Nephron progenitor cell (in vitro differentiated cells): ENCODE measurements around the gene RTN4RL1.

Experiments
- DNase-seq: peaks from one replicate; pipeline ENCODE4 v3.0.0; 2021
- H3K27ac Mint-ChIP-seq: 2 replicates; pipeline ENCODE4 v1.8.0; 2021; ENCODE audit warnings: mild to moderate bottlenecking, moderate library complexity, mixed read lengths
- H3K27me3 Mint-ChIP-seq: 2 replicates; pipeline ENCODE4 v1.8.0; 2021; ENCODE audit warnings: mild to moderate bottlenecking, low read depth, mixed read lengths; ENCODE audit not compliant: poor library complexity
- H3K36me3 Mint-ChIP-seq: 2 replicates; pipeline ENCODE4 v1.8.0; 2021; ENCODE audit warnings: low read depth, mixed read lengths
- H3K4me1 Mint-ChIP-seq: 2 replicates; pipeline ENCODE4 v1.8.0; 2021; ENCODE audit warnings: mixed read lengths
- H3K4me3 Mint-ChIP-seq: 2 replicates; pipeline ENCODE4 v1.8.0; 2021; ENCODE audit warnings: mild to moderate bottlenecking, moderate library complexity, mixed read lengths
- H3K9me3 Mint-ChIP-seq: 2 replicates; pipeline ENCODE4 v1.8.0; 2021; ENCODE audit warnings: mild to moderate bottlenecking, moderate library complexity, mixed read lengths
- TF ChIP-seq, protein P1 (sequence below): fragments of 200-600 bp; sonication (generic); IDR thresholded peaks from 2 replicates; pipeline ENCODE4 v1.5.0; 2021; ENCODE audit warnings: antibody characterized with exemption

Gene RTN4RL1, protein sequence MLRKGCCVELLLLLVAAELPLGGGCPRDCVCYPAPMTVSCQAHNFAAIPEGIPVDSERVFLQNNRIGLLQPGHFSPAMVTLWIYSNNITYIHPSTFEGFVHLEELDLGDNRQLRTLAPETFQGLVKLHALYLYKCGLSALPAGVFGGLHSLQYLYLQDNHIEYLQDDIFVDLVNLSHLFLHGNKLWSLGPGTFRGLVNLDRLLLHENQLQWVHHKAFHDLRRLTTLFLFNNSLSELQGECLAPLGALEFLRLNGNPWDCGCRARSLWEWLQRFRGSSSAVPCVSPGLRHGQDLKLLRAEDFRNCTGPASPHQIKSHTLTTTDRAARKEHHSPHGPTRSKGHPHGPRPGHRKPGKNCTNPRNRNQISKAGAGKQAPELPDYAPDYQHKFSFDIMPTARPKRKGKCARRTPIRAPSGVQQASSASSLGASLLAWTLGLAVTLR

DNA sequence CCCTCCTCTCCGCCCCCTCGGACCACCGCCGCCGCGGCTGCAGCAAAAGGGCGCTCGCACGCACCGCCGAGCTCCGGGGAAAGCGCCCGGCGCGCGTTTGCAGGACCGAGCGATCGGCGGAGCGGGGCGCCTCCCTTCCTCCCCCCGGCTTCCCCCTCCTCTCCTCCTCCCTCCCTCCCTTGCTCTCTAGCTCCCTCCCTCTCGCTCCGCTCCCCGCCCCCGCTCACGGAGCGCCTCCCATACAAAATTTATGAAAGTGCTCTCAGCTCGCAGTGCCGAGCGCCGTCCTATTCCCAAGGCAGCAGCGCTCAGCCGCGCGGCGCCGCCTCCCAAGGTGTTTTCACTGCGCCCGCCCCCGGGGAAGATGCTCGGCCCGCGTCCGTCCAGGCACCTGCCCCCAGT lies at the start of gene RTN4RL1:
Gene RTN4RL1, minus strand, starts transcription at position 115 of the 402 bp plus-strand sequence. CDS start 469 bp downstream, outside the sequence.
- Mint-ChIP-seq H3K36me3 (no peaks in the 10 kb centered on the region), H3K9me3 (peaks cover 4% of the 10 kb centered on the region), H3K27ac (no peak within 1 kb of the TSS), H3K4me3 (peak within 1 kb of the TSS; percentile 79), H3K27me3 (peaks cover 82% of the 10 kb centered on the region), H3K4me1 (peaks cover 38% of the 10 kb centered on the region)
- TF ChIP-seq, protein P1, sequence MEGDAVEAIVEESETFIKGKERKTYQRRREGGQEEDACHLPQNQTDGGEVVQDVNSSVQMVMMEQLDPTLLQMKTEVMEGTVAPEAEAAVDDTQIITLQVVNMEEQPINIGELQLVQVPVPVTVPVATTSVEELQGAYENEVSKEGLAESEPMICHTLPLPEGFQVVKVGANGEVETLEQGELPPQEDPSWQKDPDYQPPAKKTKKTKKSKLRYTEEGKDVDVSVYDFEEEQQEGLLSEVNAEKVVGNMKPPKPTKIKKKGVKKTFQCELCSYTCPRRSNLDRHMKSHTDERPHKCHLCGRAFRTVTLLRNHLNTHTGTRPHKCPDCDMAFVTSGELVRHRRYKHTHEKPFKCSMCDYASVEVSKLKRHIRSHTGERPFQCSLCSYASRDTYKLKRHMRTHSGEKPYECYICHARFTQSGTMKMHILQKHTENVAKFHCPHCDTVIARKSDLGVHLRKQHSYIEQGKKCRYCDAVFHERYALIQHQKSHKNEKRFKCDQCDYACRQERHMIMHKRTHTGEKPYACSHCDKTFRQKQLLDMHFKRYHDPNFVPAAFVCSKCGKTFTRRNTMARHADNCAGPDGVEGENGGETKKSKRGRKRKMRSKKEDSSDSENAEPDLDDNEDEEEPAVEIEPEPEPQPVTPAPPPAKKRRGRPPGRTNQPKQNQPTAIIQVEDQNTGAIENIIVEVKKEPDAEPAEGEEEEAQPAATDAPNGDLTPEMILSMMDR: no peak
- peak; percentile 72 for DNase-seq

DNA sequence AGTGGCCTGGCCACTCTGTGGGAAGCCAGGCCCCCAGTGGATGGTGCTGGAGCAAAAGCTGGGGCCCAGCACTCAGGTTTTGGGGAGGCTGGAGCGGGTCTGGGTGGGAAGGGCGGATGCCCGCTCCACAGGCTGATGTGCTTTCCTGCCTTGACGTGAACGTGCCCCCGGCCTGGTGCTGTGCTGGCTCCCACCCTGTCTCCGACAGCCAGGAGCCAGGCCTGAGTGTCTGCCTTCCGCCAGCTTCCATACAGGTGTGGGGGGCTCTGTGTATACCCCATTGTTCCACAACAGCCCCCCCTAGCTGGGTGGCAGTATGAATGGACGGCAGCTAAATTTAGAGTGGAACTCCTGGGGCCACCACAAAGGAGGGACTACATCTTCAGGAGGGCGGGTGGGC lies 49.8 kb upstream of the RTN4RL1 start:
- peaks cover 70% of the 10 kb centered on the region for H3K4me1 Mint-ChIP-seq
- H3K9me3 Mint-ChIP-seq: no peaks in the 10 kb centered on the region
- TF ChIP-seq, protein P1: no peak
- H3K4me3 Mint-ChIP-seq: no peak overlapping the region
- H3K27ac Mint-ChIP-seq: no peak overlapping the region
- H3K36me3 Mint-ChIP-seq: peaks cover 45% of the 10 kb centered on the region
- DNase-seq: no peak
- H3K27me3 Mint-ChIP-seq: no peaks in the 10 kb centered on the region

DNA sequence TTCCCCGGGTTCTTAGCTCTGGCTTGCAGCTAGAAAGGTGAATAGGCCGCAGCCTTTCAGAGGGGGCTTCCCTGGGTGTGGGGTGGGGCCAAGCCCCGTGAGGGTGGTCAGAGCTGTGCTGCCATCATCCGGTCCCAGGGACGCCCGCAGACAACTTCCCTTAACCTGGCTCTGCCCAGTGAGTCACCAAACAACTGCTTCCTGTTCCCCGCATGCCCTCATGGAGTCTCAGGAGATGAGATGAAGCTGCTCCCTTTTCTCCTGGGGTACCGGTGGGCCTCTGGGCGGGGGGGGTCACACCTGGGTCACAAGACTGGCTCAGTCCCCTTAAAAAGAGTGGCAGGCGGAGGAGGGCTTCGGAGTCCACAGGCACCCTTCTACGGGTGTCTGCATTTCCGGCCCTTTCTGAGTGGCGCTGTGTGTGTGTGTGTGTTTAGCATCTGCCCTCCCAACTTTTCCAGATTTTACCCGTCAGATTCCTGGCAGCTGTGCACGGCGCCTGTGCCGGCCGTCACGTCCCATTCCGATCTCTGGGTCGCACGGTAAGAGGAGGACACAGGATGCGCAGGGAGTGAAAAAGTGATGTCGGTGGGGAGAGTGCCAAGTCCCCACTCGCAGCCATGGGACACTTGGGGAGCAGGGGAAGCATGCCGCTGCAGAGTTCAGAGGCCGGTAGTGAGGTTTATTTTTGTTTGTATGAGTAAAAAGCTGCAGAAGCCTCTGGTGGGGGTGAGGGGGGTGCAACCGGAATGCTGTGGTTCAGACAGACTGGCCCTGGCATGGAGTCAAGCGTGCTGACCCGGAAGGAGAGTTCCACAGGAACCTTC lies 46.5 kb upstream of the RTN4RL1 start:
- H3K4me1 Mint-ChIP-seq: peaks cover 86% of the 10 kb centered on the region
- H3K9me3 Mint-ChIP-seq: no peaks in the 10 kb centered on the region
- peaks cover 27% of the 10 kb centered on the region for H3K36me3 Mint-ChIP-seq
- H3K27ac Mint-ChIP-seq: no peak overlapping the region
- no peak overlapping the region for H3K4me3 Mint-ChIP-seq
- TF ChIP-seq, protein P1: no peak
- DNase-seq: no peak
- peaks cover 4% of the 10 kb centered on the region for H3K27me3 Mint-ChIP-seq

DNA sequence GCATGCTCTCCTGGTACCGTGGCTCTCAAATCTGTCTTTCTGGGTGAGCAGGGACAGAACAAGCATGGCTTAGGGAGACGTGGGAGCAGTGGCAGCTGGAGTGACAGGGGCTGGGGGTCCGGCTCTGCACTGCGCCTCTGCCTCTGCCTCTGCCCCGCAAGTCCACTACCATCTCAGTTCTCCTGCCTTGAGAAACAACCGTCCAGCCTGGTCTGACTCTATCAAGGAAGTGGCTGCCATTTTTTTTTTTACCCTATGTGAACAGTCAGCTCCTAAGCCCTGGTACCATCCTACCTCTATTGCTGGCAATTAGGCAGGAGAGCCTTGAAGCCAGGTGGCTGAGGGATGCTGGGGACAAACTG lies 45.9 kb upstream of the RTN4RL1 start:
- TF ChIP-seq, protein P1: no peak
- Mint-ChIP-seq H3K4me3 (no peak overlapping the region), H3K9me3 (no peaks in the 10 kb centered on the region), H3K4me1 (peaks cover 86% of the 10 kb centered on the region), H3K36me3 (peaks cover 30% of the 10 kb centered on the region), H3K27ac (no peak overlapping the region), H3K27me3 (peaks cover 4% of the 10 kb centered on the region)
- no peak for DNase-seq

DNA sequence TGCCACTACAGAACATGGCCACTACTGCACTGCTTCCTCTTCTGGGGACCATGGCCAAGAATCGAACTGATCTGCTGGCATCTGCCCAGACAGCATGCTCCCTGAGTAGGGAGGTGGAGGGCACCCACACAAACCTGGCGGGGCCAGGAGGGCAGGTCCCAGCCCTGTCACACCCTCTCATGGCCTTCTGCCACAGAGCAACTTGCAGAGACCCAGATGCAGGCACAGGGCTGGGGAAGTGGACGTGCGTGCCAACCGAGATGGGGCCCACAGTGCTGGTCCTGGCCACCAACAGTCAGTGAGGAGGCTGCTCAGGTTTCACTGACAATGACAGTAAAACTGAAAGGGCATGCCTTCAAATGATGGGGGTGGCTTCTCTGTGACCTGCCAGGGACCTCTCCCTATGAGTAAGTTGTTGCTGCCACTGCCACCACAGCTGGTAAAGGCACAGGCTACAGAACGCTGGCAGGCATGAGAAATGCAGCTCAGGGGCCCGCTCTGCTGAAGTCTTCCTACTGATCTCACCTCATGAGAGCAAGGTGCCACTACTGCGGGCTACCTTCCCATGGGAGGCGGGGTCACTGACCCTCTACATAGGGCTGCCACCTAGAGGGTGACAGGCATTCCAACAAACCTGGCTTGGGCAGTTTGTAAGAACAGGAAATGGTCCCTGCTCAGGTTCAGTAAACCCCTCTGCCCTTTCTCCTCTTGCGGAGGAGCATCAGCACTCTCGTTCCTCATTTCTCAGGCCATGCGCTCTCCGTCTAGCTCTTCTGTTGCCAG lies 45.3 kb upstream of the RTN4RL1 start:
- Mint-ChIP-seq H3K27me3 (peaks cover 4% of the 10 kb centered on the region), H3K27ac (no peak overlapping the region), H3K36me3 (peaks cover 36% of the 10 kb centered on the region), H3K4me1 (peaks cover 86% of the 10 kb centered on the region), H3K4me3 (no peak overlapping the region), H3K9me3 (no peaks in the 10 kb centered on the region)
- TF ChIP-seq, protein P1: no peak
- no peak for DNase-seq
